ENCODE data around the gene ANKRD13C. TPM values are rescaled to one million over a fixed set of nuclear protein-coding genes. Genes with fewer than 3 reads are reported as not detected.
"Not testable (repeated sequence)": the region's sequence is repeated elsewhere in the genome, so short reads cannot be mapped to it uniquely, and the experiment has no call there.

Gene ANKRD13C
- polyA plus RNA-seq, 1 donor, result 15.0 TPM

GRCh38 chr1:70358921-70359564 lies 4.5 kb upstream of the ANKRD13C start:
- DNase-seq, result no peak

- no peak for DNase-seq
Observed at GRCh38 chr1:70355920-70356319, 1.4 kb upstream of the ANKRD13C start.

GRCh38 chr1:70355111-70355407 lies 537 bp upstream of the ANKRD13C start:
- no peak for DNase-seq

GRCh38 chr1:70353601-70354331 lies 756 bp downstream of the ANKRD13C start:
- peak; percentile 32 for DNase-seq

GRCh38 chr1:70353044-70353443 lies 1.5 kb downstream of the ANKRD13C start:
- no peak for DNase-seq

- not testable (repeated sequence) for DNase-seq
Observed at GRCh38 chr1:70349799-70350198, 4.7 kb downstream of the ANKRD13C start.

GRCh38 chr1:70348399-70349165 lies 5.9 kb downstream of the ANKRD13C start:
- DNase-seq, result no peak

GRCh38 chr1:70339644-70340043 lies 14.9 kb downstream of the ANKRD13C start:
- not testable (repeated sequence) for DNase-seq

GRCh38 chr1:70336050-70336449 lies 18.5 kb downstream of the ANKRD13C start:
- DNase-seq, result no peak

- no peak for DNase-seq
Observed at GRCh38 chr1:70334436-70334835, 20.1 kb downstream of the ANKRD13C start.

- no peak for DNase-seq
Observed at GRCh38 chr1:70333245-70333644, 21.3 kb downstream of the ANKRD13C start.

GRCh38 chr1:70331962-70332361 lies 22.6 kb downstream of the ANKRD13C start:
- no peak for DNase-seq

GRCh38 chr1:70327306-70328076 lies 27.0 kb downstream of the ANKRD13C start:
- no peak for DNase-seq

GRCh38 chr1:70324683-70325082 lies 29.8 kb downstream of the ANKRD13C start:
- no peak for DNase-seq

- DNase-seq, result no peak
Observed at GRCh38 chr1:70319750-70320149, 34.8 kb downstream of the ANKRD13C start.

GRCh38 chr1:70318191-70318590 lies 36.3 kb downstream of the ANKRD13C start:
- no peak for DNase-seq

GRCh38 chr1:70317087-70317486 lies 37.4 kb downstream of the ANKRD13C start:
- no peak for DNase-seq

- DNase-seq, result no peak
Observed at GRCh38 chr1:70315782-70316181, 38.7 kb downstream of the ANKRD13C start.

- no peak for DNase-seq
Observed at GRCh38 chr1:70314706-70315304, 39.7 kb downstream of the ANKRD13C start.

- no peak for DNase-seq
Observed at GRCh38 chr1:70311369-70311768, 43.2 kb downstream of the ANKRD13C start.

- DNase-seq, result no peak
Observed at GRCh38 chr1:70299472-70299871, 55.0 kb downstream of the ANKRD13C start.

- no peak for DNase-seq
Observed at GRCh38 chr1:70295749-70296148, 58.8 kb downstream of the ANKRD13C start.
